Stimulated activated CD8-positive, alpha-beta memory T cell treated with anti-CD3 and anti-CD28 coated beads, Interleukin-4, amount 100 ng/mL, for 1 hour (primary cell): ENCODE measurements around the gene SLC16A12.
"Not testable (repeated sequence)": the region's sequence is repeated elsewhere in the genome, so short reads cannot be mapped to it uniquely, and the experiment has no call there.

ENCODE experiments used
- DNase-seq, 2 donors: peaks; one replicate each; pipeline ENCODE4 v3.0.0-alpha.2; 2020; ENCODE audit warnings: low read depth in 2 of 2, low spot score in 1 of 2

Gene SLC16A12

DNA sequence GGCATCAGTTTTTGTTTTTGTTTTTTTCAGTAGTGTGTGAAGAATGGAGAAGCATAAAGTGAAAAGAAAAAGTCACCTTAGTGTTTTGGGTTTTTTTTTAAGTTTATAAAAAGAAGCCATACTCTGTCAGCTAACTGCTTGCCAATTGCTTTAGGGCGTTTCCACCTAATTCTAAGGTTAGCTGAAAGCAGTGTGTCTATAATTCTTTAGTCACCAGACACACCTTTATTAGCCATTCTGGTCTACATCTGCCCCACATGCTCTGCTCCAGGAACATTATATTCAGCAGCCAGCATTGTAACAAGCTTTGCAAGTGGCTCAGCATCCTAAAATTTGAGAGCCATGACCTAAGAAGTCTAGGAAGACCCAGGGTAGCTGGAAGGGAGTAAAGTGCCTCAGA, 14.1 kb upstream of the SLC16A12 start:
- no peak for DNase-seq

GRCh38 chr10:89548673-89549072, 13.3 kb upstream of the SLC16A12 start:
- DNase-seq, result no peak

DNA sequence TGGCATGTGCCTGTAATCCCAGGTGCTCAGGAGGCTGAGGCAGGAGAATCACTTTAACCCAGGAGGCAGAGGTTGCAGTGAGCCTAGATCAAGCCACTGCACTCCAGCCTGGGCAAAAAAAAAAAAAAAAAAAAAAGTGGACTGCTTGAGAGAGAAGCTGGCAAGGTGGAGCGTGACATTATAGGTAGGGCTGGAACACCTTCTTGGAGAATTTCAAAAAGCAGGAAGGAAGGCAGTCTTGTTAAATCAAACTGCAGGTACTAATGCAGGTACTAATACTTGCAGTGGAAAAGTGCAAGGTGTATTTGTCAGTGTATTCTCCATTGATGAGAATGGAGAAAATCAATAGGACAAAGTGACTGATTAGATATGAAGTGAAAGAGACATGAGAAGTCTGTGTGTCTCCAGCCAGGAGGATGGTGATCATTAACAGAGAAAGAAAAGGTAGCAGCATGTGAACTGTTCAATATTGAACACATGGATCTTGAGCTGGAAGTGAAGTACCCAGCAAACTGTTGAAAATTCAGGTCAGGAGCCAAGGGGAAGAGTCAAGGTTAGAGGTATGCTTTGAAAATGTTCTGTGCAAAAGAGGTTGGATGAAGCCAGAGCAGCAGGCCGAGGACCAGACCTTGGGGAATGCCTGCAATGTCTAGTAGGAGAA, 12.6 kb upstream of the SLC16A12 start:
- DNase-seq, result no peak

DNA sequence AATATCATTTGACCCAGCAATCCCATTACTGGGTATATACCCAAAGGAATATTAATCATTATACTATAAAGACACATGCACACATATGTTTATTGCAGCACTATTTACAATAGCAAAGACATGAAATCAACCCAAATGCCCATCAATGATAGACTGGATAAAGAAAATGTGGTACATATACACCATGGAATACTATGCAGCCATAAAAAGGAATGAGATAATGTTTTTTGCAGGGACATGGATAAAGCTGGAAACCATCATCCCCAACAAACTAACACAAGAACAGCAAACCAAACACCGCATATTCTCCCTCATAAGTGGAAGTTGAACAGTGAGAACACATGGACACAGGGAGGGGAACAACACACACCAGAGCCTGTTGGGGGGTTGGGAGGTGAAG, 11.3 kb upstream of the SLC16A12 start:
- DNase-seq, result not testable (repeated sequence)

GRCh38 chr10:89543841-89544240, 8.4 kb upstream of the SLC16A12 start:
- no peak for DNase-seq

DNA sequence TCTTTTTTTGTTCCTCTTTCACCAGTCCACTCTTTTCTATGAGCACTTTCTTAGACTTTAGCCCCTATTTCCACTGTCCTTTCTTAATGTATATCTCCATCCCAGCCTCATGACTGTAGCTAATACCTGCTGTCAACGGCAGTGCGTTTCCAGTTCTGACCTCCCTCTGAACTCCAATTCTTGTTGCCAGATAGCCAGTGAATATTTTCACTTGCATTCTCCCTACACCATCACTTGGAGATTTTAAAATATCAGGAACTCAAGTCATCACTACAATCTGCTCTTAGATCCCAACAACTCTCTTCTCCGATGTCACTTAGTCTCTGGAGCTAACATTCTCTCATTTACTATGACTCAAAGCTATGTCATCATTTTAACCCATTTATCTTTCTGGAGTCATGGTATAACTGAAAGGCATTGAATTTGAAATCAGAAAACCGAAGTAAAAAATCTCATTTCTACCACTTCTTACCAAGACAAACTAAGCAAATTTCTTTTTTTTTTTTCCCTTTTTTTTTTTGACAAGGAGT, 5.1 kb upstream of the SLC16A12 start:
- no peak for DNase-seq

DNA sequence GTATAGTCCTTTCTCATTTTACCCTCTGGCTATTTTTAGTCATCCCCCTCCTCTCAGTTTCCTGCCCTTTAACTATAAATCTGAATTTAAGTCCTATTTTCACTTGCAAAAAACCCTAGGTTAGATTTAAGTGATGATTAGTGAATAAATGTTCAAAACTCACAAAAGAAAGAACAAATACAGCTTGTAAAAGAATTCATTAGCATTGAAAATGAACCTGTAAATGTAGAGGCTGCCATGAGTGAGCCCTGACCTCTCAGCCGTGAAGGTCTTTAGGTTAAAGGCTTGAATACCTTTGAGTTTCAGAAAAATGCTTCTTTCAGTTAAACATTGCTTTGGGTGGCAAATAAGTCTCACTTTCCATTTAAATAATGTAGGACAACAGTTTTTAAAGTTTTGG, 2.0 kb upstream of the SLC16A12 start:
- DNase-seq, result no peak

DNA sequence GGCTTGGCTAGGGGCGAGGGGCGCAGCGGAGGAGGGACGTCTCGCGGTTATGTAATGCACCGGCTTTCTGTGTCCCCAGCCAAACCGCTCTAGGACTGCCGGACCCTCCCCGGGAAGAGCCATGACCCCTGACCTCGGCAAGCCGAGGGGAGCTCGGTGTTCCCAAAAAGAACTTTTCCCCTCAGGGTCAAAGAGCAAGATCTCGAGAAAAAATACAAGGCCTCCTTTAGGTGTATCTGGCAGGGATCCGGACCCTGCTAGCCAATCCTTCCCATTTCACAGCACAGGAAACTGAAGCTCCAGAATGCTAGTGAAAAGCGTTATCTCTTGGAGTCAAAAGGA, 590 bp upstream of the SLC16A12 start:
- DNase-seq, result no peak

GRCh38 chr10:89534826-89535166, 598 bp downstream of the SLC16A12 start:
- DNase-seq, result no peak

GRCh38 chr10:89532476-89532875, 2.9 kb downstream of the SLC16A12 start:
- DNase-seq, result no peak

DNA sequence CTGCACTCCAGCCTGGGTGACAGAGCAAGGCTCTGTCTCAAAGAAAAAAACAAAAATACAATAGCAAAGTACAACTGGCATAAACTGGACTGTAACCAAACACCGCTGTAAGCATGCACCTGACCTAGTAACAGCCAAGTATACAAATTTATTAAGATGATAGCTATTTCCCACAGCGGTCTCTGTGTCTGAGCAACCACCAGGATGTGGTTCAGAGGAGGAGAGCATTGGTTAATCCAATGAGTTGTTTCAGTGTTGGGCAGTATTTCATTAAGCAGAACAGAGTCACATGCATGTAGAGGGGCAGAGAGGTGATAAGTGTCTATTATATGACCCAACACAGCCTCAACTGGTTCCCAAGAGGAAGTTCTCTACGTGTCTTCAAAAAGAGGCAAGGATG, 4.0 kb downstream of the SLC16A12 start:
- no peak for DNase-seq

GRCh38 chr10:89529711-89530110, 5.7 kb downstream of the SLC16A12 start:
- DNase-seq, result not testable (repeated sequence)

- DNase-seq, result no peak
Observed at GRCh38 chr10:89526358-89526757, 9.0 kb downstream of the SLC16A12 start.

DNA sequence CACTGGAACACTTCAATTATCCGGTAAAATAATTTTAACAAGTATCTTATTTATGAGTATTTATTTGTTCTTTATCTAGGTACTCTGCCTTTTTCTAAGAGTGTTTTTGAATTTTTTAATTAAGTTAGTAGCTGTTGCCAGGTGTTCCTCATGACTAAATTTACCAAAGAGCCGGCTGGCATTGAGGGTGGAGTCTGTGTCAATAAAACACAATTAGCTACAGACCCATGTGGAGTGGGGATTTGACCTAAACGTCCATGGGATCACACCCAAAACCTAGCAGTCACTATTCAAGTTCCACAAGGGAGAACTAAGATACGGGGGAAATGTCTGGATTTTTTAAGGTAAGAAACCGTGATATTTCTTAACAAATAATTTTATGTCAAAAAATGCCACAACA, 9.8 kb downstream of the SLC16A12 start:
- no peak for DNase-seq

DNA sequence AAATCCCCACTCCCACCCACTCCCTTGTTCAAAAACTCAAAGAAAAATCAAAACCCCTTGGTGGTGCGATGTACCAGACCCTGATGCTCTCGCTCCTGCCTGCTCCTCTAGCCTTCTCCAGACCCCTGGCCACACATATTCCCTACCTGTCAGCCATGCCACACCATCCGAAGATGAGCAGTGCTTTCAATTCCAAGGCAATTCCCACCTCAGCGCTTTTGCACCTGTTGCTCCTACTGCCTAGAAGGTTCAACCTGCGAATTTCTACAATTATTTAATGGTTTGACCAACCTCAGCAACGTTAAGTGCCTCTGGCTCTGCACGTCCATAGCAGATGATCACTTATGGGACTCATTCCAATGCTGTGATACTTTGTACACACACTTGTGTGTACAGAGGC, 11.1 kb downstream of the SLC16A12 start:
- DNase-seq, result no peak

DNA sequence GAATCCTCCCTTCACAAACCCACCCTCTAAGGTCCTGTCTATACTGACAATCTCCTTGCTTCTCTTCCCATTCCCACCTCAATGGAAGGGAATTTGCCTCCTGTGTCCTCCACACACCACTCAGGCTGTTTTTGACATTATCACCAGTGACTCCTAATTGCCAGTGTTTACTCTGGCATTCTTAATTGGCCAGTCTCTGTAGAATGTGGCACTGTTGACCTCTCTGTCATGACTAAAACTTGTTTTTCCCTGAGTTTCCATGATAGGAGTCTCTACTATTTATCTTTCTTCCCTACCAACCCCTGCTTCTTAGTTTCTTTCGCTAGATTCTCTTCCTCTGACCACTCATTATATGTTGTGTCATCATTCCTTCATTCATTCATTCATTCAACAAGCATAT, 12.1 kb downstream of the SLC16A12 start:
- DNase-seq, result no peak

DNA sequence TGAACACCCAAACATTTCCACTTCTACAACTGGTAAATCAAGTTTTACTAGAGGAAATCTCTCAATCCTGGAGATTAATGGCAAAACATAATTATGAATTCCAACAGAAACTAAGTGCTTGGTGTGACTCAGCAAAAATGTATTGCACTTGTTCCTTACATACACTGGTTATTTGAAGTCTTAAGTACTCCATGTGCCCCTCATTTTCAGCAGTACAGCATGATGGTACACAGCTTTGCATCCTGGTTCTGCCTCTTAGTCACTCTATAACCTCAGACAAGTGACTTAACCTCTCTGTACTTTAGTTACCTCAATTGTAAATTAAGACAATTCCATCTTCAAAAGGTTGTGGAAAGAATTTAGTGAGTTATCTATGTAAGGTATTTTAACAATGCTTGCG, 12.9 kb downstream of the SLC16A12 start:
- no peak for DNase-seq

DNA sequence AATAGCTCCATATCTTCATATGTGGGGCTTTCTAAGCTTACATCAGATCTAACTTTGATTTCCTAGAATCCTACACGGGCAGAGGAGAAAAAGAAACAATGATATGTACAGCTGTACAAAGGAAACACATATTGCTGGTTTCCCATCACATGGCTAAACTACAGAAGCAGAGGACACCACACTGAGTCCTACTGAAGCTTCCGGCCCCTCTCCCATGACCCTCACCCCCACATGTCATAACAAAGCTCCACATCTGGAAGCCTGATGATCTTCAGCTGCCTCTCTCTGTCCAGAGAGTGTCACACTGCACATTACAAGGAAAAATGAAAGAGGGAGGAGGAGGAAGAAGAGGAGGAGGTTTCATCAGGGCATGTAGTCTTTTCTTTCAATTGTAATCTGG, 14.0 kb downstream of the SLC16A12 start:
- no peak for DNase-seq

- no peak for DNase-seq
Observed at GRCh38 chr10:89520706-89521105, 14.7 kb downstream of the SLC16A12 start.

- DNase-seq, result no peak
Observed at GRCh38 chr10:89518876-89519842, 16.2 kb downstream of the SLC16A12 start.

GRCh38 chr10:89518108-89518507, 17.3 kb downstream of the SLC16A12 start:
- DNase-seq, result no peak

- DNase-seq, result no peak
Observed at GRCh38 chr10:89516149-89516832, 19.1 kb downstream of the SLC16A12 start.
